Measurements from ENCODE around the gene NHS. TPM values are rescaled to one million over a fixed set of nuclear protein-coding genes. Genes with fewer than 3 reads are reported as not detected.

NHS gene
- total RNA-seq, 2 donors from 2014 or later: 3.0 to 4.3 TPM

DNA sequence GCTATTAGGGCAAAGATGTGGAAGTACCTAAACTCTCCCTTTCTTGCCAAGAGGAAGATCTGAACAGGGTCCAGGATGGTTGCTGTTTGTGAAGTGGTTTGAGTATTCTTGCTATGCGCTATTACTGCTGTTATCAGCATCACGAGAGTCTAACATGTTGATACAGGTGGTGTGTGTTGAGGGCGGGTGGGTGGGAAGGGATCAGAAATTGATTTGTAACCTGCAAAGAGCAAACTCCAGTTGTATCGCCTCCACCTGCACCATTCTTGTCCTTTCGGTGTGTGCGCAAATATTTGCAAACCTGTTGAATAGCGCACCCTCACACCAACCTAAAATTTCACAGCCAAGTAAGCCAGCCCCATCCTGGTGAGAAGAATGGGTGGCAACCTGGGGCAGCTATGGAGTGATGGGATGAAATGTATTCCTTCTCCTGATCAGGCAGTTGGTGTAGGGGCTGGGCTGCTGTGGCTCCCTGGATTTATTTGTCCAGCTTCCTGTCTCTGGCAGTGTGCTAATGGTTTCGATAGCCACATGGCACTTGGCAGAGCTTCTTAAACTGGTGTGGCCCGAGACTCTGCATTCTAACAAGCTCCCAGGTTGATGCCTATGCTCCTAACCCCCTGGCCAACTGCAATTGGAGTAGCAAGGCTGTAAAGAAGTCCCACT is 259.7 kb downstream of the NHS start:
- TF ChIP-seq, protein P1, sequence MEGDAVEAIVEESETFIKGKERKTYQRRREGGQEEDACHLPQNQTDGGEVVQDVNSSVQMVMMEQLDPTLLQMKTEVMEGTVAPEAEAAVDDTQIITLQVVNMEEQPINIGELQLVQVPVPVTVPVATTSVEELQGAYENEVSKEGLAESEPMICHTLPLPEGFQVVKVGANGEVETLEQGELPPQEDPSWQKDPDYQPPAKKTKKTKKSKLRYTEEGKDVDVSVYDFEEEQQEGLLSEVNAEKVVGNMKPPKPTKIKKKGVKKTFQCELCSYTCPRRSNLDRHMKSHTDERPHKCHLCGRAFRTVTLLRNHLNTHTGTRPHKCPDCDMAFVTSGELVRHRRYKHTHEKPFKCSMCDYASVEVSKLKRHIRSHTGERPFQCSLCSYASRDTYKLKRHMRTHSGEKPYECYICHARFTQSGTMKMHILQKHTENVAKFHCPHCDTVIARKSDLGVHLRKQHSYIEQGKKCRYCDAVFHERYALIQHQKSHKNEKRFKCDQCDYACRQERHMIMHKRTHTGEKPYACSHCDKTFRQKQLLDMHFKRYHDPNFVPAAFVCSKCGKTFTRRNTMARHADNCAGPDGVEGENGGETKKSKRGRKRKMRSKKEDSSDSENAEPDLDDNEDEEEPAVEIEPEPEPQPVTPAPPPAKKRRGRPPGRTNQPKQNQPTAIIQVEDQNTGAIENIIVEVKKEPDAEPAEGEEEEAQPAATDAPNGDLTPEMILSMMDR (IDR thresholded peaks at IDR 0.05): no peak
- Histone ChIP-seq H3K4me3 (no peak overlapping the region), H3K27me3 (no peaks in the 10 kb centered on the region), H3K9ac (ENCODE audit: low read depth in 2 of 2, low read length in 2 of 2) (peak overlapping the region in 1 of 2 donors; percentile 16), H3K4me1 (no peaks in the 10 kb centered on the region), H3K9me3 (no peaks in the 10 kb centered on the region), H3K27ac (no peak overlapping the region), H3K36me3 (no peaks in the 10 kb centered on the region)
- DNase-seq: no peak
- intact Hi-C loops (cut with DNase I): no loop called here

DNA sequence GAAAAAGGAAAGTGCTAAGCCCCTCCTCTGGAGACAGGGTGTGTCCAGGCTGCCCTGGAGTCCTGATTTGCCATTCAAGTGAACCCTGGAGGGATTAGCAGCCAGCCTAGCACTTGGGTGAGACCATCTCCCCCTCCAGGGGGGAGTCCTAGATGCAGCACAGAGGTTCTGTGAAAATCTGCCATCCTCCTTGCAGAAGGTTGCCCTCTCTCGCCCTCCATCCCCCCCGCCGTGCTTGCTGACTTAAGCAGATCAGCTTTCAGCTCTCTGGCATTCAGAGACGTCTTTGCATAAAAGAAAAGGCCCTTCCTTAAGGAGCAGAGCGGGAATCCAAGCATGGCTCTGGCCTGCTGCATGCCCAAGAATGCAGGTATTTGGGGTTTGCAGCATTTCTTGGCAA is 260.2 kb downstream of the NHS start:
- no peaks in the 10 kb centered on the region for H3K4me1 ChIP-seq
- H3K36me3 ChIP-seq: no peaks in the 10 kb centered on the region
- no peak overlapping the region for H3K9ac ChIP-seq (ENCODE audit: low read depth in 2 of 2, low read length in 2 of 2)
- no peaks in the 10 kb centered on the region for H3K27me3 ChIP-seq
- H3K27ac ChIP-seq: no peak overlapping the region
- H3K4me3 ChIP-seq: no peak overlapping the region
- H3K9me3 ChIP-seq: no peaks in the 10 kb centered on the region
- intact Hi-C loops (cut with DNase I): no loop called here
- TF ChIP-seq, protein P1 (IDR thresholded peaks at IDR 0.05): no peak
- DNase-seq: peak; percentile 61

GRCh38 chrX:17637235-17637634 is 262.2 kb downstream of the NHS start:
- H3K27ac ChIP-seq: no peak overlapping the region

GRCh38 chrX:17638731-17639130 is 263.7 kb downstream of the NHS start:
- TF ChIP-seq, protein P1 (IDR thresholded peaks at IDR 0.05): no peak
- intact Hi-C loops (cut with DNase I): no loop called here
- no peaks in the 10 kb centered on the region for H3K36me3 ChIP-seq
- no peaks in the 10 kb centered on the region for H3K4me1 ChIP-seq
- H3K27ac ChIP-seq: no peak overlapping the region
- H3K9me3 ChIP-seq: no peaks in the 10 kb centered on the region
- no peak for DNase-seq
- H3K9ac ChIP-seq (ENCODE audit: low read depth in 2 of 2, low read length in 2 of 2): no peak overlapping the region
- no peak overlapping the region for H3K4me3 ChIP-seq
- H3K27me3 ChIP-seq: no peaks in the 10 kb centered on the region

More at GRCh38 chrX:17637235-17637634, 262.2 kb downstream of the NHS start:
- Histone ChIP-seq H3K9ac (ENCODE audit: low read depth in 2 of 2, low read length in 2 of 2) (no peak overlapping the region), H3K9me3 (no peaks in the 10 kb centered on the region), H3K4me1 (no peaks in the 10 kb centered on the region), H3K36me3 (no peaks in the 10 kb centered on the region), H3K27me3 (no peaks in the 10 kb centered on the region), H3K4me3 (no peak overlapping the region)
- TF ChIP-seq, protein P1 (IDR thresholded peaks at IDR 0.05): no peak
- peak; percentile 27 for DNase-seq
- intact Hi-C loops (cut with DNase I): no loop called here

DNA sequence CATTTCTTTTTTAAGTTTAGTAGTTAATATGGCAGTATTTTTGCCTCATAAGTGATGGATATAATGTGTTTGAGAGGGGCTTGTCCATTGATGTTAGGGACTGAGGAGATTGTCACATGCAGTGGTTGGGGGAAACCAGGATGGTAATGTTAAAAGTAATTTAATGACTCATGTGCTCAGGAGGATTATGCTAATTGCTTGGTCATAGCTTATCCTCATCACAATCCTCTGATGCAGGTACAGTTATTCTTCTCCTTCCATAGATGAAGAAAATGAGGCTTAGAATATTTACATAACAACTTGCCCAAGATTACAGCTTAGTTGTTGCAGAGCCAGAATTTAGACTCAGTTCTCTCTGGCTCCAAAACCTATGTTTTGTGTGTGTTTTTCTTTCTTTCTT is 267.9 kb downstream of the NHS start:
- Histone ChIP-seq H3K9ac (ENCODE audit: low read depth in 2 of 2, low read length in 2 of 2) (no peak overlapping the region), H3K27ac (no peak overlapping the region), H3K27me3 (peaks cover 3% of the 10 kb centered on the region), H3K4me1 (no peaks in the 10 kb centered on the region), H3K36me3 (no peaks in the 10 kb centered on the region), H3K4me3 (no peak overlapping the region), H3K9me3 (no peaks in the 10 kb centered on the region)
- TF ChIP-seq, protein P1 (IDR thresholded peaks at IDR 0.05): no peak
- no peak for DNase-seq
- intact Hi-C loops (cut with DNase I): no loop called here

Measured in colonic mucosa (tissue), 4 donors.